ENCODE data around the gene ZC3H12D.

ZC3H12D gene

GRCh38 chr6:149458196-149458595 lies 26.6 kb downstream of the ZC3H12D start:
- DNase-seq (ENCODE audit: low spot score): no peak
- no peak for TF ChIP-seq CTCF (IDR thresholded peaks at IDR 0.05; ENCODE audit: extremely low read depth, insufficient read depth, missing control alignments)
- in situ Hi-C loops (cut with MboI; ENCODE audit: low pct_unique_long_range_greater_than_20kb, low sequenced_read_pairs, unreplicated experiment): no loop called here

DNA sequence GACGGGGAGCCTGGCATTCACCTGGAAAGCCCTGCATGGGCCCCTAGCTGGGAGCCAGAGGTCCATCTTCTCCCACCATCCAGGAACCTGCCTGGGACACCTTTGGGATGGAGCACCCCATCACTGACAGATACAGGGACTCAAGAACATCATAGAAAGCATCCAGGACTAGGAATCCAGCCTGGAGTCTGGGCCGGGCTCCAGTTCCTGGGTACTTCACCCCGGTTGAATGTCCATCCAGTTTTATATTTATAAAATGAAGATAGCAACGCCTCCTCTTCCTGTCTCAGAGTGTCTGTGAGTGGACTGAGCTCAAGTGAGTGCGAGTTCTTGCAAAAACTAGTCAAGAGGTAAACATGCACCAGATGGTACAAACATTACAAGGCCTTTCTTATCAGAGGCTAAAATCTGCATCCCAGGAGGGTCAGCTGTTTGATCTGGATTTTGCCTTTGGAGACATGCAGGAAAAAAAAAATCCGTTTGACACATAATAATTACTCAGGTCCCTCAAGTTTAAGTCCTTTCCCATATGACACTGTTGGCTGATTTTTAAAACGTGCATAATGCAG lies 27.4 kb downstream of the ZC3H12D start:
- TF ChIP-seq CTCF (IDR thresholded peaks at IDR 0.05; ENCODE audit: extremely low read depth, insufficient read depth, missing control alignments): no peak
- no peak for DNase-seq (ENCODE audit: low spot score)
- in situ Hi-C loops (cut with MboI; ENCODE audit: low pct_unique_long_range_greater_than_20kb, low sequenced_read_pairs, unreplicated experiment): no loop called here

DNA sequence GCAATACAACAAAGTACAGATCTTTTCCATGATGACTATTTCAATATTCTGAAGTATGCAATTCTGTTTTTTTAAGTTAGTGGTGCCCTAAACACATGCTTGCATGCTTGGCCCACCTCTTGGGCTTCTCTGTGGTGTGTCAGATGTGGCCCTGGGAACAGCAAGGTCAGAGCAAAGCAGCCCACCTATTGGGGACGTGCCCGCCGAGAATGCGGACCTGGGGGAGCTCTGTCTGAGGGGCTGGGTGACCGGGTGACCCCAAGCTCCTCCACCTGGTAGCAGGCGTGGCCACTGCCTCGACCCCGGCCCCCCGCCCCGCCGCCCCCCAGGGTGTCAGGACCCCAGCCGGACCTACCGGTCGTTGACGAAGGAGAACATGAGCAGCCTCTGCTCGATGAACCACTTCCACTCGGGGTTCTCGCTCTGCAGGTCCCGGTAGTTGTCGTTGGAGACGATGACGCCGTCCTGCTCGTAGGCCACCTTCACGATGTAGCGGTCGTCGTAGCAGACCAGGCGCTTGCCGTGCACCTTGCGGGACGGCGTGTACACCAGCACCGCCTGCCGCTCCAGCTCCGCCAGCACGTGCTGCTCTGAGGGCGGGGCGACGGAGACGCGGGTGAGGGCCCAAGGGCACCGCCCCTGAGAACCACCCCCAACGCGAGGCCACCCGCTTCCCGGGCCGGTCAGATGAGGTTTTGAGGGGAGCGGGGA lies 28.3 kb downstream of the ZC3H12D start:
- no peak for DNase-seq (ENCODE audit: low spot score)
- in situ Hi-C loops (cut with MboI; ENCODE audit: low pct_unique_long_range_greater_than_20kb, low sequenced_read_pairs, unreplicated experiment): no loop called here
- no peak for TF ChIP-seq CTCF (IDR thresholded peaks at IDR 0.05; ENCODE audit: extremely low read depth, insufficient read depth, missing control alignments)

DNA sequence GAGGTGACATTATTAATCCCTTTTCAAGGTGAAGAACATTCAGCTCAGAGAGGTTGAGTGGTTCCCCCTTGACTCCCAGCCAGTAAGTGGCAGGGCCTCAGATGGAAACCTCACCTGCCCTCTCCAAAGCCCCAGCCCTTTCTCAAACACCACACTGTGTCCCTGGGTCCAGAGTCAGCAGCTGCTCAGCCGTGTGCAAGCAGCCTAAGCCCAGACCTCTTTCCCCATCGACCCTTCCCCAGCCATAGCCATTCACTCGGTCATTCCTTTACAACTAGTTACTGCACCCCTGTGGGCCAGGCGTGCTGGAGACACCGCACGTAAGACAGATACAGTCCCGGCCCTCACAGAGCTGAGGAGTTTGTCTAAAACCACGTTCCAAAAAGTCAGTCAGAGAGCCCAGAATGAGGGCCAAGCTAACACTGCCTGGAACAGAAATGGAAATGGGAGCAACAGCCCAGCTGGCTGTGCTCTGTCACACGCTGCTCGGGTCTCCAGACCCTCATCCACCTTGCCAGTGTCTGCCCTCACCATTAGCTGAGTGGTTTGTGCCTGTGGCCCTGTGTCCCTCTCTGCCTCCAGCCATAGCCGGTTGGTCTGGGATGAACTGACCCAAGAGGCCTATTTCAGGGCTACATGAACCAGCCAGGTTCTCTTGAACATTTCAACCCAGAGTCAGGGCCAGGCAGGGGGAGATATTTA lies 29.6 kb downstream of the ZC3H12D start:
- no peak for TF ChIP-seq CTCF (IDR thresholded peaks at IDR 0.05; ENCODE audit: extremely low read depth, insufficient read depth, missing control alignments)
- in situ Hi-C loops (cut with MboI; ENCODE audit: low pct_unique_long_range_greater_than_20kb, low sequenced_read_pairs, unreplicated experiment): no loop called here
- DNase-seq (ENCODE audit: low spot score): no peak

DNA sequence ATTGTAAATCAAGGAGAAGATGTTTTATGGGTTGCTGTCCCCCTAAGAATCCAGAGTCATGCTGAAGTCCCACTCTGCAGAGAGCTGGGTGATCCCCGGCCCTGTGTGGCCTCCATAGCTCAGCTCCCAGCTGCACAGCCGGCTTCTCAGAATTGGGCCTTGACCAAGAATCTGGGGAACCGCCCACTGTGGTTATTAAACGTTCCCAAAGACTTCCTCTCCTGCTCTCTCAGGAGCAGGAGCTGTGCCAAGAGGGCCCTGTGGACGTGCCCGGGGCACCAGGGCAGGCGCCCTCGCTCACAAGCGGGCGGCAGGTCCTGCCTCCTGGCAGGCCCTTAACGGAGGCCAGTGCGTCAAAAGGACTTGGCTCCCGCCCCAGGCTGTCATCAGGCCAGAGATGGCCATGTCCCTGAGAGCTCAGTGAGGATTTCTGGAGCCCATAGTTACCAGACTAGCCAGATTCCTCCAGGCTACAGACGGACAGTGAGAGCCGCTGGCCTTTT lies 30.4 kb downstream of the ZC3H12D start:
- no peak for DNase-seq (ENCODE audit: low spot score)
- in situ Hi-C loops (cut with MboI; ENCODE audit: low pct_unique_long_range_greater_than_20kb, low sequenced_read_pairs, unreplicated experiment): no loop called here
- no peak for TF ChIP-seq CTCF (IDR thresholded peaks at IDR 0.05; ENCODE audit: extremely low read depth, insufficient read depth, missing control alignments)

- in situ Hi-C loops (cut with MboI; ENCODE audit: low pct_unique_long_range_greater_than_20kb, low sequenced_read_pairs, unreplicated experiment): no loop called here
- no peak for DNase-seq (ENCODE audit: low spot score)
- no peak for TF ChIP-seq CTCF (IDR thresholded peaks at IDR 0.05; ENCODE audit: extremely low read depth, insufficient read depth, missing control alignments)
Observed at GRCh38 chr6:149453597-149454345, 31.0 kb downstream of the ZC3H12D start.
